Mononuclear cell (primary cell): Measurements from ENCODE around the gene HDAC4. TPM values are rescaled to one million over a fixed set of nuclear protein-coding genes. Genes with fewer than 3 reads are reported as not detected.

Experiments
- H3K27me3 ChIP-seq: 2 replicates; pipeline ENCODE4 v1.6.0; 2011; ENCODE audit warnings: low read length, control low read depth; ENCODE audit not compliant: insufficient read depth
- H3K4me1 ChIP-seq: 2 replicates; pipeline ENCODE4 v1.5.1; 2011; ENCODE audit warnings: mild to moderate bottlenecking, low read length, control low read depth; ENCODE audit not compliant: insufficient read depth
- H3K4me3 ChIP-seq: 2 replicates; pipeline ENCODE4 v1.5.1; 2011; ENCODE audit warnings: mild to moderate bottlenecking, low read length, moderate library complexity
- H3K9me3 ChIP-seq: 2 replicates; pipeline ENCODE4 v1.5.1; 2011; ENCODE audit warnings: low read depth, mild to moderate bottlenecking, control low read depth, low read length
- total RNA-seq: library from RNA; depleted of rRNA; stranded (reverse); fragments of >200 nt; gene quantifications from one replicate; pipeline ENCODE4 v1.2.3, GENCODE V29; 2012

The HDAC4 gene
- total RNA-seq, 1 donor = 27.7 TPM

DNA sequence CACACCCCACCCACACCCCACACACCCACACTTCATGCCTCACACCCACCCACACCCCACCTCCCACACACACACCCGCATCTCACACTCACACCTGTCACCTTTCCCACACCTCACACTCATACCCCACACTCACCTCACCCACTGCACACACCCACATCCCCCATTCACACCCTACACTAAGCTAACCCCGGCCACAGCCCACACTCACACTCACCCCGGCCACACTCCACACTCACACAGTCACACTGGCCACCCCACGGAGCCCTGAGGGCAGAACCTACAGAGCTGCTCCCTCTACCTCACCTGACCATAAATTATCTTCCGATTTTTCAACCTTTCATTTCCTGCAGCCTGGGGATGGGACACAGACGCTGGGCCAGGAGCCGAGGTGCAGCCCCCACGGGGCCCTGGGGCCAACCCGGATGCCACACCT, 241.3 kb downstream of the HDAC4 start:
- H3K9me3 ChIP-seq = no peaks in the 10 kb centered on the region
- H3K27me3 ChIP-seq = no peaks in the 10 kb centered on the region
- H3K4me1 ChIP-seq = peaks cover 7% of the 10 kb centered on the region
- H3K4me3 ChIP-seq = no peak overlapping the region

DNA sequence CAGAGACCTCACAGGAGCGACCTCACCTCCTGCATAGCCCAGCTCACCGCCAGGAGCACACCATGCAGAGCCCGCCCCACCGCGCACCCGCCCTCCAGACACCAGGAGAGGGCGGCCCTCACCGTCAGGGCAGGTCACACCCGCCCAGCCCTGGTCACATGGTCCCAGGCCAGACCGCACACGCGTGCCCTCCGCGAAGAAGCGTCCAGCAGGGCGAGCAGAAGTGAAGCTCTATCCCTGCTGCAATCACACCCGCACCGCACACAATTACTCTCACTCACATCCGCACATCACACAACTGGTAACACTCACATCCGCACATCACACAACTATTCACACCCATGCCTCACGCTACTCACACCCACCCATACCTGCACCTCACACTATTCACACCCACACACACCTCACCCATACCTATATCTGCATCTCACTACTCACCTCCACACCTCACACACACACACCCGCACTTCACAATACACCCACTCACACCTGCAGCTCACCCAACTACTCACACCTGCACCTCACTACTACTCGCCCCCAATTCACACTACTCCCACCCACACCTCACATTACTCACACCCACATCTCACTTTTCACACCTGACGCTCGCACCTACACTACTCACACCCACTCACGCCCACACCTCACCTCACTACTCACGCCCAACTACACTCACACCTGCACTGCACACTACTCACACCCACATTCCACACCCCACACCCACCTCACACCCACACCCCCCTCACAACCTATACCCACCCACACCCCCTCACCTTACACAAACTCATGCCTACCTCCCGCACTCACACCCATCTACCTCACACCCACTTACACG, 242.0 kb downstream of the HDAC4 start:
- H3K4me3 ChIP-seq = no peak overlapping the region

GRCh38 chr2:239157771-239158170, 243.0 kb downstream of the HDAC4 start:
- Histone ChIP-seq H3K27me3 (no peaks in the 10 kb centered on the region), H3K4me3 (no peak overlapping the region), H3K9me3 (no peaks in the 10 kb centered on the region), H3K4me1 (no peaks in the 10 kb centered on the region)

More for the DNA sequence above, 242.0 kb downstream of the HDAC4 start:
- Histone ChIP-seq H3K4me1 (peaks cover 6% of the 10 kb centered on the region), H3K9me3 (no peaks in the 10 kb centered on the region), H3K27me3 (no peaks in the 10 kb centered on the region)

- H3K4me1 ChIP-seq = no peaks in the 10 kb centered on the region
- H3K27me3 ChIP-seq = no peaks in the 10 kb centered on the region
- H3K4me3 ChIP-seq = no peak overlapping the region
- H3K9me3 ChIP-seq = no peaks in the 10 kb centered on the region
Observed at GRCh38 chr2:239157269-239157668, 243.6 kb downstream of the HDAC4 start.

GRCh38 chr2:239156516-239157265, 244.1 kb downstream of the HDAC4 start:
- H3K4me3 ChIP-seq = no peak overlapping the region
- no peaks in the 10 kb centered on the region for H3K9me3 ChIP-seq
- H3K4me1 ChIP-seq = no peaks in the 10 kb centered on the region
- H3K27me3 ChIP-seq = no peaks in the 10 kb centered on the region

DNA sequence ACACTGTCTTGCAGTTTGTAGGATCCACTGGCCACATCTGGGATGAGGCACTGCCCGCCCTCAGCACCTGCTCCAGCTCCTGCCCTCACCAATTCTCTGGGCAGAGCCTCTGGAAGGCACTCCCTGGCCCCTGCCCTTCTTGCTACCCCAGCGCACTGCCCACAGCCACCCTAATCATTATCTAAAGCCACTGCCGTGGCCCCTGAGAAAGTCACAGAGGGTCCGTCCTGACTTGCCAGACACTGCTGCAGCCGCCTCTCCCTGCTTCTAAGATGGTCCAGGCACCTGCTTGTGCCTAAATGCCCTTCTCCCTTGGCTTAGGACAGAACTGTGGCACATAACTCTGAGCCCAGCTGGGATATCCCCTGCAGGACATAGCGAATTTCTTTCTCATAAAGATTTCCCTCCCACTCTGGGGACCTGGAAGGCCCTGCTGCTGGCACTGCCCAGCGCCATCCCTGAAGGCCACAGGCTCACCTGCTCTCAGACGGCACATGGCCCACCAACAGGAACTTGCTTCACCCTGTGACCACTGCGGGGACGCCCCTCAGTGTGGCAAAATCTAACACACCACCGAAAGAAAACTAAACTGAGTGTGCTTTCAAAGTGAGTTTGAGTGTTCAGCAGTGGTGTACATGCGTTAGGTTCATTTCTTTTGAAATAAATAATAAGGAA, 244.9 kb downstream of the HDAC4 start:
- no peaks in the 10 kb centered on the region for H3K27me3 ChIP-seq
- peaks cover 6% of the 10 kb centered on the region for H3K4me1 ChIP-seq
- H3K9me3 ChIP-seq = no peaks in the 10 kb centered on the region
- no peak overlapping the region for H3K4me3 ChIP-seq

DNA sequence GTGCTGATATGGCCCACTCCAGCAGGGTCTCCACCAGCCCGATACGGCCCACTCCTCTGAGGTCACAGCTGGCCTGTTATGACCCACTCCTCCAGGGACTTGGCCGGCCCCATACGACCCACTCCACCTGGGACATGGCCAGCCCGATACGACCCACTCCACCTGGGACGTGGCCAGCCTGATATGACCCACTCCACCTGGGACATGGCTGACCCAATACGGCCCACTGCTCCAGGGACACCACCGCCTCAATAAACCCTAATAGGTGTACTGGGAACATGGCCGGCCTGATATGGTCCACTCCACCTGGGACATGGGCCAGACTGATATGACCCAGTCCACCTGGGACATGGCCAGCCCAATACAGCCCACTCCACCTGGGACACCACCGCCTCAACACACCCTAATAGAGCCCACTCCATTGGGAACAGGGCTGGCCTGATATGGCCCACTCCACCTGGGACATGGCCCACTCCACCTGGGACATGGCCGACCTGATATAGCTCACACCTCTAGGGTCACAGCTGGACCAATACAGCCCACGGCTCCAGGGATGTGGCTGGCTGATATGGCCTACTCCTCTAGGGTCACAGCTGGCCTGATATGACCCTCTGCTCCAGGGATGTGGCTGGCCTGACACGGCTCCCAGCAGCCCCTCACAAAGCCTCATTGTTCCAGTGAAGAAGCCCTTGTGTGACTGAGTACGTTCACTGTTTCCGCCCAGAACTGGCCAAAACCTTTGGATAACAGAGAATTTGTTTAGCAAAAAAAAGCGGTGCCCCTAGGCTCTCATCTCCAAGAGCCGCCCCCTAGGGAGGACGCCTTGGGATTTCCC, 245.6 kb downstream of the HDAC4 start:
- H3K9me3 ChIP-seq = peaks cover 5% of the 10 kb centered on the region
- peaks cover 6% of the 10 kb centered on the region for H3K4me1 ChIP-seq
- no peak overlapping the region for H3K4me3 ChIP-seq
- no peaks in the 10 kb centered on the region for H3K27me3 ChIP-seq

GRCh38 chr2:239153806-239154591, 246.8 kb downstream of the HDAC4 start:
- Histone ChIP-seq H3K9me3 (peaks cover 7% of the 10 kb centered on the region), H3K4me3 (no peak overlapping the region), H3K27me3 (no peaks in the 10 kb centered on the region), H3K4me1 (peaks cover 6% of the 10 kb centered on the region)

DNA sequence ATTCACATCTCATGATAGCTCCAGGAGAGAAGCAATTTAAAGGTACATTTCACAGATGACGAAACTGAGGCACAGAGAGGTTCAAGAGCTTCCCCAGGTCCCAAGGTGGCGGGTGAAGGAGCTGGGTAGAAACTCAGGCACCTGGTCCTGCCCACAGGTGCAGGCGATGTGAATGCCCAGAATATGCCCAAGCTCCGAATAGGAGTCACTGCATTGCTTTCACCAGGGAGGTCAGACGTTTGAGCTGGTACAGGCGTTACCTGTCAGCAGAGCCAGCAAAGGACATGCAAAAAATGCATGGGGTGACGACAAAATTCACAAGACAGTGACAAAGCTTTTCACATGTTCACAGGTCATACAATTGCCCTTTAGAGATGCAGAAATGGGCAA, 247.9 kb downstream of the HDAC4 start:
- H3K4me1 ChIP-seq = peaks cover 6% of the 10 kb centered on the region
- H3K27me3 ChIP-seq = no peaks in the 10 kb centered on the region
- H3K4me3 ChIP-seq = no peak overlapping the region
- peaks cover 7% of the 10 kb centered on the region for H3K9me3 ChIP-seq

GRCh38 chr2:239152239-239152915, 248.4 kb downstream of the HDAC4 start:
- Histone ChIP-seq H3K4me1 (peaks cover 6% of the 10 kb centered on the region), H3K4me3 (no peak overlapping the region), H3K9me3 (peaks cover 7% of the 10 kb centered on the region), H3K27me3 (no peaks in the 10 kb centered on the region)

DNA sequence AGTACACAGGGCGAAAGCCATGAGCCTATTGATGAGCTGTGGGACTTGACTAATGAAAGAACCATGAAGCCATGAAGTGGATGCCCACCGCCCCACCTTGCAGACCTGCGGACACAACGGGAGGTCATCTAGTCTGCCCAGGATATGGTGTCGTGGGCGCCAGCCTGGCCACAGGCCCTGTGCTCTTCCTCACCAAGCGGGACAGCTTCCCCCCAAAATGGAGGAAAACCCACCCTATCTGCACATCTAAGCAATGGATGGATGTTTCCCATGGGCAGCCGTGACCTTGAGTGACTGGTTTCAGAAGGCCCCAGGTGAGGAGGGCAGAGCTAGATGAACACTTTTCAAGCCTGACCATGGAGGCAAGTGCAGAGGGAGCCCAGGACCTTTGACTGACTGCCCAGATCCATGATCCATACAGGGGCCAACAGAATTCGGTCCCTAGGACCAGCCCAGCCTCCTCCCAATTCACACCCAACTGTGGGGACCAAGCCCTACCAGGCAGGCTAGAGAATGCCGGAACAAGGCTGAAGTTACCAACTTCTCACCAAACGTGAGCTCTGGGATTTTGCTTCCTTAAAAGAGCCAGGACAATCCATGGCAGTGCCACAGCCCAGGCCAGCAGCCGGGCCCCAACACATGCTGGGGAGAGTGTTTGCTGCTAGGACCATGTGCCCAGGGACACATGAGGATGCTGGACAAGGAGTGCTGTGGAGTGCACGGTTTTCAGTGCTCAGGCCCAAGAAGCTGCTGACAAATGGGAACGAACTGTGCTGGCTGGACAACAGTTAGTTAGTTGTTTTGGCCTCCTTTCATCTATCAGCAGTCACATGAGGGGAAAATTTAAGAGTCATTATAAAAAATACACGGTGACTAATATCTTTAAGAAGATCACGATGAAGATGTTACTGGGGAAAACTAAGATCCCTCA, 249.4 kb downstream of the HDAC4 start:
- H3K9me3 ChIP-seq = peaks cover 7% of the 10 kb centered on the region
- no peak overlapping the region for H3K4me3 ChIP-seq
- peaks cover 6% of the 10 kb centered on the region for H3K4me1 ChIP-seq
- H3K27me3 ChIP-seq = no peaks in the 10 kb centered on the region

DNA sequence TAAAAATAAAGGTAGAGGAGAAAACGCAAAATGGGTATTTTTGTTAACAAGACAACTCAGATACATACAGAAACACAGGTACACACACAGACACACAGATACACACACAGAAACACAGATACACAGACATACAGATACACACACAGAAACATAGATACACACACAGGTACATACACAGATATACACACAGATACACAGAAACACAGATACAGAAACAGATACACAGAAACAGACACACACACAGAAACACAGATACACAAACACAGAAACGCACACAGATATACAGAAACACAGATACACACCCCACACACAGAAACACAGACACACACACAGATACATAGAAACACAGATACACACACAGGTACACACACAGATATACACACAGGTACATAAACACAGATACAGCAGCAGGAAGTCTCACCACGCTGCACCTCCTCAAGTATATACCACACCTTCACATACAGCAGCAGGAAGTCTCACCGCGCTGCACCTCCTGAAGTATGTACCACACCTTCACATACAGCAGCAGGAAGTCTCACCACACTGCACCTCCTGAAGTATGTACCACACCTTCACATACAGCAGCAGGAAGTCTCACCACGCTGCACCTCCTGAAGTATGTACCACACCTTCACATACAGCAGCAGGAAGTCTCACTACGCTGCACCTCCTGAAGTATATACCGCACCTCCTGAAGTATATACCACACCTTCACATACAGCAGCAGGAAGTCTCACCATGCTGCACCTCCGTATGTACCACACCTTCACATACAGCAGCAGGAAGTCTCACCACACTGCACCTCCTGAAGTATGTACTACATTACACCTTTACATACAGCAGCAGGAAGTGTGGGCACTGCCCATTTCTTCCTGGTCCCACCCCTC, 250.5 kb downstream of the HDAC4 start:
- H3K4me3 ChIP-seq = no peak overlapping the region
- peaks cover 7% of the 10 kb centered on the region for H3K9me3 ChIP-seq
- H3K4me1 ChIP-seq = peaks cover 6% of the 10 kb centered on the region
- H3K27me3 ChIP-seq = no peaks in the 10 kb centered on the region
